Hematopoietic multipotent progenitor cell (in vitro differentiated cells): ENCODE results near the gene SKA2. TPM values are rescaled to one million over a fixed set of nuclear protein-coding genes. Genes with fewer than 3 reads are reported as not detected.
"Not testable (repeated sequence)": the region's sequence is repeated elsewhere in the genome, so short reads cannot be mapped to it uniquely, and the experiment has no call there.

Source experiments
- DNase-seq, 3 donors: peaks; one replicate each; pipeline ENCODE4 v3.0.0-alpha.2; 2011 to 2015; ENCODE audit warnings: low read depth in 2 of 3, low spot score in 2 of 3
- total RNA-seq: library from RNA; depleted of rRNA; stranded (reverse); fragments of >200 nt; gene quantifications from one replicate; pipeline ENCODE4 v1.2.3, GENCODE V29; 2012

The SKA2 gene, protein sequence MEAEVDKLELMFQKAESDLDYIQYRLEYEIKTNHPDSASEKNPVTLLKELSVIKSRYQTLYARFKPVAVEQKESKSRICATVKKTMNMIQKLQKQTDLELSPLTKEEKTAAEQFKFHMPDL
- total RNA-seq, result 6.2 TPM

DNA sequence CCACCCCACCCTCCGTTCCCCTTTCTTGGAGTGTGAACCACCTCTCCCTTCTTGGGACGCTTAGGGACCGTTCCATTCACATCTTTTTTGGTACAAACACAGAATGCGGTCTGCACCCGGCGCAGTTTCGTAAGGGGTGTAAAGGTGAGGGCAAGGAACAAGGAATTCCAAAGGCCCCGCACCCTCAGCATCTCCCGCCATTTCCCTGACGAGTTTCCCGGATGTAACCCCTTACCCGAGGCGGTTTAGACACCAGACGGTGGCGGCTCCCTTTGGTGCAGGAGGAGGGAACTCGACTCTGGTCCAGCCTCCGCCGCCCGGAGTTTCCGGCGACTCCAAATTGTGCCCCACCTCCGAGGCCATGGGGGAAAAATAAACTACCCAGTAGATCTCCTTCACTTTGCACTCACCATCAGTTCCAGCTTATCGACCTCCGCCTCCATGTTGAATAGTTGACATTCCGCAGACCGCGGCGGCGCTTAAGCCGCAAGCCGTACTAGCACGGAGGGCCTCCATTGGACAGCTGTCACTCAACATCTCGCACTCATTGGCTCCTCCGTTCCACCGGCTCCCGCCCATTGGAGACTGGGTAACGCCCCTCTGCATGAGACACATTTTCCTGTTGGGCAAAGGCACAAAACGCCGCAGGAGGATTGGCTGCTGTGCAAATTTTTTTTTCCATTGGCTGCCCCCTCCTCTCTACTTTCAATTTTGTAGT, at the start of gene SKA2:
SKA2 (minus strand) TSS at position 466 of the 718 bp plus-strand sequence; CDS start at position 443, 23 bp downstream.
- DNase-seq, result peak; percentile 87 to 100 (median 99)

DNA sequence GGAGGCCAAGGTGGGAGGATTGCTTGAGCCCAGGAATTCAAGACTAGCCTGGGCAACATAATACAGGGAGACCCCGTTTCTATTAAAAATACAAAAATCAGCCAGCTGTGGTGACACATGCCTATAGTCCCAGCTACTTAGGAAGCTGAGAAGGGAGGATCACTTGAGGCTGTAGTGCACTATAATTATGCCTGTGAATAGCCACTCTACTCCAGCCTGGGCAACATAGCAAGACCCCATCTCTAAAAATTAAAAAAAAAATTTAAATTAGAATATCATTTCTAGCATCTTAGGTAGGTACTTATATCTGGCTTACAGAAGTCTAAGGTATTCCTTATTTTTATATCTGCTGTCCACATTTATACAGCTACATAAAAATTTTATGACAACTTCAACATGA, 47.3 kb upstream of the SKA2 start:
- no peak for DNase-seq

DNA sequence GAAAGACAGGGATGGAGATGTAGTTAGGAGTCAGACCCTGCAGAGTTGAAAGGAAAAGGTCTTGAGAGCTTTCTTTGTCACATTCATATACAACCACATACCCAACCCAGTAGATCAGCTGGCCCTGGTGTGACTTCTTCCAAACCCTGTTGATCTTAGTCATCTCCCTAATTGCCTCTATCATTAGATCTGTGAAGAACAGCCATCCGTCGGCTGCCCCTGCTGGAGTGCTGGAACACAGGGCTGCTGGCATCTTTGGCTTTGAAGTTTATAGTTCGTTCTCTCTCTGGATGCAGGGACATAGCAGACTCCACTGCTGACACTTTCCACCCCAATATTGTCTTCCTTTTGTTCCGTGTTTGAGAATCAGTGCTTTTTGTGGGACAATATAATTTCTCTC, 44.4 kb upstream of the SKA2 start:
- no peak for DNase-seq

DNA sequence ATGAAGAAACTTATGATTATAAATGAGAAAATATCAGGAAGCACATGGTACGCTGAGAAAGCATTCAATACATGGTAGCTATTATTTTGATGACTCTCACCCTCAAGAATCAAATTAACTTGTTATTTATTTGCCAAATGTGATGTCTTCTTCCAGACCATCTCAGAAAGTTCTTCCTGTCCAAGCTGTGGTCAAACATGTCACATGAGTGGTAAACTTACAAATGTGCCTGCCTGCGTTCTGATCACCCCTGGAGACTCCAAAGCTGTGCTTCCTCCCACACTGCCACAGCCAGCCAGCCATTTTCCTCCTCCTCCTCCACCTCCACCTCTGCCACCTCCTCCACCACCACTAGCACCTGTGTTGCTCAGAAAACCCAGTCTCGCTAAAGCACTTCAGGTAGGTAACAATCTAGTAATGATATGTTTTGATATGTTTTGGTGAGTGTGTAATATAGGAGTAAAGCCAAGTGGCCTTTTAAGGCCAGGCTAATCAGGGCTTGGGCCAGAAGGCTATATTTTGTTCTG, 38.4 kb upstream of the SKA2 start:
- no peak for DNase-seq

DNA sequence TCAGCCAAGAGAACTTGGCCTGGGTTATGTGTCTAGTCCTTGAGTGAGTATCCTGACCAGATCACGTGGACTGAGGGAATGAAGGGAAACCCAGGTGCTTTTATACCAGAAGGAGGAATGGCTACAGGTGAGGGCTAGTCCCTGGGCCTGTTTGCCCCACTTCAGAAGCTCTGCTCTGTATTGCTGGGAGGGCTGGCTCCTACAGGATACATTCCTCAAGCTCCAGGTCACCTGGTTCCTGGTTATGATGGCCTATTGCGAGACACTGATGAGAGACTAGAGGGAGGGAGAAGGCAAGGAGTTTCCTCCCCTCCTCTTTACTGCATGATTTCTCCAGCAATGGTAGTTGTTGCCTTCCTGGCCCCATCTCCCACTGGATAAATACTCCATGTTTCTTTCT, 35.8 kb upstream of the SKA2 start:
- DNase-seq, result no peak

DNA sequence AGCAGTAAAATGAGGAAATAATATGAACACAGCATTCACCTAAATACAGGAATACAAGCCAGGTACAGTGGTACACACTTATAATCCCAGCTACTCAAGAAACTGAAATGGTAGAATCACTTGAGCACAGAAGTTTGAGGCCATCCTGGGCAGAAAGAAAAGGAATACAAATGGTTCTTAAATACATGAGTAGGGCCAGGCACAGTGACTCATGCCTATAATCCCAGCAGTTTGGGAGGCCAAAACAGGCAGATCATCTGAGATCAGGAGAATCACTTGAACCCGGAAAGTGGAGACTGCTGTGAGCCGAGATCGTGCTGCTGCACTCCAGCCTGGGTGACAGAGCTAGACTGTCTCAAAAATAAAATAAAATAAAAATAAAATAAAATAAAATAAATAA, 31.9 kb upstream of the SKA2 start:
- DNase-seq, result no peak

DNA sequence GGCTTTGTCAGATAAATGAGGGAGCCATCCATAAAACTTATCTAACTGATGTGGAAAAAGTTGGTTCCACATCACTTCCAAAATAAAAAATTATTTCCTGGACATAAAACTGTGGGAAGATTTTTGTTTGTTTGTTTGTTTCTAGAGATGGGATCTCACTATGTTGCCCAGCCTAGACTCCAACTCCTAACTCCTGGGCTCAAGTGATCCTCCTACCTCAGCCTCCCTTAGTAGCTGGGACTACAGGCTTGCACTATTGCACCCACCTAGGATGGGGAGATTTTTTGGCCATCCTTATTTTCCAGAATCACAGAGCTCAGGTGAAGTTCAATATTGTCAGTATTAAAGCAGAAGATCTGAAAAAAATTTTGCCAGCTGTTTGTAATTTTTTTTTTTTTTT, 31.0 kb upstream of the SKA2 start:
- DNase-seq, result no peak

DNA sequence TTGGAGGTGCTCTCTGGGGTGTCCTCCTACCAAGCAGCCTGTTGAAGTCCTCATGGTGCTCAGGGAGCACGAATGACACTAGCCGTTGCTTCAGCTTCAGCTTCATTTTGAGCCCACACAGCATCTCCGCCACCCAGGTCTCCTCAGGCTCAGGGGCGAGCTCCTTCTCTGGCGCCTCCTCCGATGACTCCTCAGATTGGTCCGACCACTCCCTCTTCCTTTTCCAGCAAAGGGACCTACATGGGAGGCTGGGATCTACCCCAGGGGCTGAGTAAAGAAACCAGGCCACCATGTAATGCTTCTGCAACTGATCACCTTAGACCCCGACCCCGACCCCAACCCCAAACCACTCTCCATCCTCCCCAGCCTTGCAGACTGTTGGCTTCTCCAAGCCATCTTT, 26.5 kb upstream of the SKA2 start:
- no peak for DNase-seq

DNA sequence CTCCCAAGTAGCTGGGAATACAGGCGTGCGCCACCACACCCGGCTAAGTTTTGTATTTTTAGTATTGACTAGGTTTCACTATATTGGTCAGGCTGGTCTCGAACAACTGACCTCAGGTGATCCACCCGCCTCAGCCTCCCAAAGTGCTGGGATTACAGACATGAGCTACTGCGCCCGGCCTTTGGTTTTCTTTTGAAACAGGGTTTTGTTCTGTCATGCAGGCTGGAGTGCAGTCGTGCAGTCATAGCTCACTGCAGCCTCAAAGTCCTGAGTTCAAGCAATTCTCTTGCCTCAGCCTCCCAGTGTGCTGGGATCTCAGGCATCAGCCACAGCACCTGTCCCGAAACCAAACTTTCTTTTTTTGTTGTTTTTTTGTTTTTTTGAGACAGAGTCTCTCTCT, 25.6 kb upstream of the SKA2 start:
- no peak for DNase-seq

DNA sequence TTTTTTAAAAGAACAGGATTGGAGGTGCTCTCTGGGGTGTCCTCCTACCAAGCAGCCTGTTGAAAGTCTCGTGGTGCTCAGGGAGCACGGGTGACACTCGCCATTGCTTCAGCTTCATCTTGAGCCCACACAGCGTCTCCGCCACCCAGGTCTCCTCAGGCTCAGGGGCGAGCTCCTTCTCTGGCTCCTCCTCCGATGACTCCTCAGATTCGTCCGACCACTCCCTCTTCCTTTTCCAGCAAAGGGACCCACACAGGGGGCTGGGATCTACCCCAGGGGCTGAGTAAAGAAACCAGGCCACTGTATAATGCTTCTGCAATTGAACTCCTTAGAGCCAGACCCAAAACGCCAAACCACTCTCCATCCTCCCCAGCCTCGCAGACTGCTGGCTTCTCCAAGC, 24.6 kb upstream of the SKA2 start:
- not testable (repeated sequence) for DNase-seq

DNA sequence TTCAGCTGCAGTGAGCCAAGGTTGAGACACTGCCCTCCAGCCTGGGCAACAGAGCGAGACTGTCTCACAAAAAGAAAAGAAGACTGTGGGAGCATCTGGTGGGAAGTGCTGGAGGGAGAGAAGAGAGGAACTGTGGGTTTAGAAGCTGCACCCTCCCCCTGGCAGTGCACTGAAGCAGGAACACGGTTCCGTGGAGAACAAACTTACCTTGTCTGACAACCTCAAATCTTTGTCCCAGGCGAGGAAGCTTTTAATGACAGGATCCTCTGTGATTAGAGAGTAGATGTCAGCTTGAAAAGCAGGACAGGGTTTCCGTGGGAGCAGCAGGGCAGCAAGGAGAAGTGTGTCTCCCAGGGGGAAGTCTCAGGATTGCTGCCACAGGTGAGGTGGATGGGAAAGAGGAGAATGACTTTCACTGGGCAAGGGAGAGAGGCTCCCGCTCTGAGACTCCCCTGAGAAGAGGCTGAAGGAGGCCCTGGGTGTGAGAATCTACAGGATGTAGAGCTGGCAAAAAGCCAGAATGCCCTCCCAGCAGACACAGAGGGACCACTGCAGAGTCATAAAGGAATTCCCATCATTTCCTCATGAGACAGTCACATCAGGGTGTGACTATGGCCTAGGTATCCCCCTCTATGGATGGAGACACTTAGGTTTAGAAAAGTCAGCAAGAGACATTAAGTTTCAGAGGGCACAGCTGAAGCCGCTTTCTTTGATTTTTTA, 23.4 kb upstream of the SKA2 start:
- DNase-seq, result no peak

DNA sequence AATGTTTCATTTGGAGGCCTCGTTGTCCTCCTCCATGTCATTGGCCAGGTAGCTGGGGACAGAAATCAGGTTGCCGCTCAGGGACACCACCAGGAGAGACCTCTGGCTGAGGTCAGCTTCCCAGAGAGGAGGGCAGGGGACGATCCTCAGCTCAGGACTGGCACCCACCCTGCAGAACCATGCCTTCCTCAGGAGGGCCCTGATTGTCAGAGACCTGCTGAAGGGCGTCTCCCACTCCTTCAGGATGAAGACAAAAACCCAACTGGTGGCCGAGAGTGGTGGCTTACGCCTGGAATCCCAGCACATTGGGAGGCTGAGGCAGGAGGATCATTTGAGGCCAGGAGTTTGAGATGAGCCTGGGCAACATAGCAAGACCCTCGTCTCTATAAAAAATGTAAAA, 20.1 kb upstream of the SKA2 start:
- DNase-seq, result no peak

DNA sequence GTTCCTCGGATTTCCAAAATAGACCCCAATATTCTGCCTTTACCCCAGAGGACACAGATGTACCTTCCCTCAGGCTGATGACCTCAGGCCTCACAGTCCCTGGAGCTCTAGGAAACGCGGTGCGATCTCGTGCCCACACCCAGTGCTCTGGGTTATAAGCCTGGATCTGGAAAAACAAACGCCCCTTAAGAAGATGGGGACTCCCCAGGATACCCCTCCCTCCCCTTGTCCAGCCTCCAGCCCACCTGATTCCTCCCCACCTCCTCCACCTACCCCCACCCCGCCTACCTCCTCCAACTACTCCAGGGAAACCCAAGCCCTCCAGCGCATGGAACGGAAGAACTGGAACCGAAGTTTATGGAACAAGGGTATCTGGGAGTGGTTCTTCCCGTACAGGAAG, 19.7 kb upstream of the SKA2 start:
- DNase-seq, result no peak

DNA sequence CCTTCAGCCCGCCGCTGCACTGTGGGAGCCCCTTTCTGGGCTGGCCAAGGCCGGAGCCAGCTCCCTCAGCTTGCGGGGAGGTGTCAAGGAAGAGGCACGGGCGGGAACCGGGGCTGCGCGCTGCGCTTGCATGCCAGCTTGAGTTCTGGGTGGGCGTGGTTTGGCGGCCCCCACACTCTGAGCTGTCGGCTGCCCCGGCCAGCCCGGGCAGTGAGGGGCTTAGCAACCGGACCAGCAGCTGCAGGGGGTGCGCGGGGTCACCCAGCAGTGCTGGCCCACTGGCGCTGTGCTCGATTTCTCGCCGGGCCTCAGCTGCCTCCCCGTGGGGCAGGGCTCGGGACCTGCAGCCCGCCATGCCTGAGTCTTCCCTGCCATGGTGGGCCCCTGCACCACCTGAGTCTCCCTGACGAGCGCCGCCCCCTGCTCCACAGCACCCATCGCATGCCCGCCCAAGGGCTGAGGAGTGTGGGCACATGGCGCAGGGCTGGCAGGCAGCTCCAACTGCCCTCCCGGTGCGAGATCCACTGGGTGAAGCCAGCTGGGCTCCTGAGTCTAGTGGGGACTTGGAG, 17.5 kb upstream of the SKA2 start:
- DNase-seq, result no peak

DNA sequence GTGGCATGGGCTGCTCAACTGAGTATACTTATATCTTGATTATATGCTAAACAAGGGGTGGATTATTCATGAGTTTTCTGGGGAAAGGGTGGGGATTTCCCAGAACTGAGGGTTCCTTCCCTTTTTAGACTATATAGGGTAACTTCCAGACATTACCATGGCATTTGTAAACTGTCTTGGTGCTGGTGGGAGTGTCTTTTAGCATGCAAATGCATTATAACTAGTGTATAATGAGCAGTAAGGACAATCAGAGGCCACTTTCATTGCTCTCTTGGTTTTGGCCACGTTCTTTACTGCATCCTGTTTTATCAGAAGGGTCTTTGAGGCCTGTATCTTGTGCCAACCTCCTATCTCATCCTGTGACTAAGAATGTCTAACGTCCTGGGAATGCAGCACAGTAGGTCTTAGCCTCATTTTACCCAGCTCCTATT, 12.6 kb upstream of the SKA2 start:
- DNase-seq, result peak in 2 of 3 donors; percentile 55 to 56

DNA sequence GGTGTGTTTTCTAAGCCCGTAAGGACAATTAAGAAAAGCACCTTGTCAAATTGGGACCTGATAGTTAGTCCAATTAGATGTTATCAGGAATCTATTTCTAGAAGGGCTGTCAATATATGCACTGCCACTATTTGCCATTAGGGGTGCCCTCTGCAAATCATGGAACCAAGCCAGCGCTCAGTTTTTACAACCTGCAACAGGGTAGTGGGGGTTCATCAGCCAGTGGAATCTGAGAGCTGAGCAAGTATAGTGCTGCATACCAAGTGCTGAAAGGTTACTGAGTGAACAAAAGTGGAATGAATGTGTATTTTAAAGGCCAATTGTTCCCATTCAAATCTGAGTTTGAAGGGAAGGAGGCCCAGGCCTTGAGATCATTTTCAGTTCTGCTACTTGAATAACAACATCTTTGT, 11.0 kb upstream of the SKA2 start:
- peak in 2 of 3 donors; percentile 50 to 70 for DNase-seq

DNA sequence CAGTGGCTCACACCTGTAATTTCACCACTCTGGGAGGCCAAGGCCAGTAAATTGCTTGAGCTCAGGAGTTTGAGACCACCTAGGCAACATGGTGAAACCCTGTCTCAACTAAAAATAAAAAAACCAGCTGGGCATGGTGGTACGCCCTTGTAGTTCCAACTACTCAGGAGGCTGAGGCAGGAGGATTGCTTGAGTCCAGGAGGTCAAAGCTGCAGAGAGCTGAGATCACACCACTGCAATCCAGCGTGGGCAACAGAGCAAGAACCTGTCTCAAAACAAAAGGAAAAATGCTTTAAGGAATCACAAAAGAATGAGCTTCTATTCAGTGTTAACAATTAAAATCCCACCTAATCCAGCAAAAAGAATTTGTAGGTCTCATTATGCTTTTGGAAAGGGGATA, 6.5 kb upstream of the SKA2 start:
- no peak for DNase-seq

DNA sequence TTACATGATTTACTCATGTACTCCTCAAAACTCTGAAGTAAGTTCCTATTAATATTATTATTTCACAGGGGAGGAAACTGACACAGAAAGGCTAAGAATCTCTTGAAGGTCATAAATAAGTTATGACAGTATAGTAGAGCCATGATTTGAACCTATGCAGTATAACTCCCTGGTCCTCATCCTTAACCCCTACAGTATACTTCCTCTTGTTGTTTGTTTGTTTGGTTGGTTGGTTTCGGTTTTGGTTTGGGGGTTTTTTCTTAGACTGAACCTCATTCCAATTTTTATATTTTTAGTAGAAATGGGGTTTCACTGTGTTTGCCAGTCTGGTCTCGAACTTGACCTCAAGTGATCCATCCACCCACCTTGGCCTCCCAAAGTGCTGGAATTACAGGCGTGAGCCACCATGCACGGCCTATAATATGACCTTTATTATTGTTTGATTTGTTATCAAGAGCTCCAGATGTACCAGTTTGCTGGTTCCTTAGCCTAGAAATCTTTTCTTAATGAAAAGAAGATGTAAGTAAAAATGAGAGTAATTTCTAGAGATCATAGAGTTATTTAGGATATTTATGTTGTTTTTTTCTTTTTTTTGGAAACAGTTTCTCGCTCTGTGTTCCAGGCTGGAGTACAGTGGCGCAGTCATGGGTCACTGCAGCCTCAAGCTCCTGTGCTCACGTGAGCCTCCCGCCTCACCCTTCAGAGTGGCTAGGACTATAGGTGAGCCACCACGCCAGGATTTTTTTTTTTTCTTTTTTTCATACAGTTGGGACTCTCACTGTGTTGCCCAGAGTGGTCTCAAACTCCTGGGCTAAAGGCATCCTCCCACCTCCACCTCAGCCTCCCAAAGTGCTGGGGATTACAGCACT, 5.4 kb upstream of the SKA2 start:
- peak in 2 of 3 donors; percentile 35 to 46 for DNase-seq

DNA sequence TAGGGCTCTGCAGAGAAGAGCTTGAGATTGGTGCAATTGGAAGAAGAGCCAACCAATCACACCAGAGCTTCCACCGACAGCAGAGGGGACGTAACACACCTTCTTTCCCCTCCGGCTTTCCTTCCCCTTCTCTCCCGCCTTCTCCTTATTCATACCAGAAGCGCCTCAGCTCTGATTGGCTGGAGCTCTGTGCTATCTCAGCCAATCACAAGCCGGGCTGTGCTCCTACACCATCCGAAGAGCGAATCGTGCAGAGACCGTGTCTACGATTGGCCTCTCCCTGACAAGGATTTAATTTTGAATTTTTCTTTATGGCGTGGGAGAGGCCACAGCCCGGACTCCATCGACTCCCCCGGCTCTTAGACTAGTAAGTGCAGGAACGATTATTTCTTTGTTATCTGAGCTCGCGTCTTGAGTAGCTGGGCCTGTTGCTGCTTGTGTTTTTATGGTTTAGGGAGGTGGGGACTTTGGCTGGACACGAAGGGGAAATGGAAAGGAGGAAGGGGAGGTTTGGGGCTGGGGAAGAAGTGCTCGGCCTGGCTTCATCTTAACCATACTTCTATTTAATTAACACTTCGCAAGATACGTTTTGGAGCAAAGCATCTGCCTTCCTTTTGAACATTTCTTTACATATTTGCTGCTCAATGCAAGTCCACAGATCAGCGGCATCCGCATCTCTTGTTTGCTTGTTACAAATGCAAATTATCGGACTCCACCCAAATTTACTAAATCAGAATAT, 622 bp upstream of the SKA2 start, which contains the start of gene PRR11:
PRR11 (plus strand) TSS at position 308 of the 739 bp plus-strand sequence. CDS start 14,007 bp downstream, outside the sequence.
- peak in 1 of 3 donors; percentile 81 for DNase-seq

DNA sequence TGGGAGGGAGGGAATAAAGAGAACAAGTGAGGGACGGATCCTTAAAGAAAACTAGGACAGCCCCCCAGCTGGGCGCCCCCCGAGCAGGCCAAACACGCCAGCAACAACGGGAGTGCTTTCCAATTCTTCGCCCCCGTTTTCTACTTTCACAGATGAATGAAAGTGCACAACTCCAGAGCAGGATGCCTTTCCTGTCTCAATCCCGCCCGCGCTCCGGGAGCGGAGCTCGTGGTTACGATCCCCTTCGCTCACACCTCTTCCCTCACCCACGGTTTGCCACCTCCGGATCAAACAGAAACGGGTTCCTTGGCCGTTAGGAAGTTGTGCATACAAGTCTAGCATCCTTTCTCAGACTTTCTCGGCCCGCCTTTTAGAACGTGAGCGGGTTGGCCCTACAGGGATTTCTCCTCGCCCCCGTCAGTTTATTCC, 680 bp downstream of the SKA2 start:
- DNase-seq, result no peak
